Stimulated activated effector memory CD8-positive, alpha-beta T cell treated with anti-CD3 and anti-CD28 coated beads, Interleukin-12 subunit alpha, Interleukin-12 subunit beta, amount 100 ng/mL, for 72 hours (primary cell): Measurements from ENCODE around the gene PPP1R8.
A peak's percentile ranks its signal among the peaks of the same experiment; 100 is the strongest.
"Not testable (repeated sequence)": the region's sequence is repeated elsewhere in the genome, so short reads cannot be mapped to it uniquely, and the experiment has no call there.

Source experiments
- ATAC-seq: fragments of 150-1000 bp; cut with Tn5 transposase; 2 replicates; pipeline ENCODE4 v1.10.0; 2021
- DNase-seq, 2 donors: peaks; one replicate each; pipeline ENCODE4 v3.0.0; 2021 to 2022; ENCODE audit warnings: low spot score in 2 of 2
- H3K27ac Mint-ChIP-seq: one replicate; pipeline ENCODE4 v1.8.0; 2022; ENCODE audit warnings: mild to moderate bottlenecking, mixed read lengths
- H3K36me3 Mint-ChIP-seq: one replicate; pipeline ENCODE4 v1.8.0; 2022; ENCODE audit warnings: mild to moderate bottlenecking, mixed read lengths
- H3K4me1 Mint-ChIP-seq: one replicate; pipeline ENCODE4 v1.8.0; 2022; ENCODE audit warnings: mixed read lengths
- H3K4me3 Mint-ChIP-seq: one replicate; pipeline ENCODE4 v1.8.0; 2022; ENCODE audit warnings: mild to moderate bottlenecking, mixed read lengths
- H3K9me3 Mint-ChIP-seq: one replicate; pipeline ENCODE4 v1.8.0; 2022; ENCODE audit warnings: mixed read lengths

Gene PPP1R8

GRCh38 chr1:27830621-27831440 is at the start of gene PPP1R8:
Gene PPP1R8 (plus strand): TSS chr1:27830782. CDS start chr1:27830836, 54 bp downstream.
- Mint-ChIP-seq H3K27ac (peak within 1 kb of the TSS; percentile 98), H3K4me3 (peak within 1 kb of the TSS; percentile 96), H3K9me3 (no peaks in the 10 kb centered on the region), H3K4me1 (peaks cover 23% of the 10 kb centered on the region), H3K36me3 (peaks cover 51% of the 10 kb centered on the region)
- peak; percentile 73 to 91 for DNase-seq
- ATAC-seq = peak; percentile 98

- ATAC-seq = no peak
- Mint-ChIP-seq H3K4me1 (peaks cover 34% of the 10 kb centered on the region), H3K4me3 (no peak overlapping the region), H3K36me3 (peaks cover 19% of the 10 kb centered on the region), H3K9me3 (no peaks in the 10 kb centered on the region), H3K27ac (no peak overlapping the region)
- no peak for DNase-seq
Measured at GRCh38 chr1:27782950-27783349, 47.6 kb upstream of the PPP1R8 start.

GRCh38 chr1:27784700-27785099 is 45.9 kb upstream of the PPP1R8 start:
- peaks cover 26% of the 10 kb centered on the region for H3K4me1 Mint-ChIP-seq

DNA sequence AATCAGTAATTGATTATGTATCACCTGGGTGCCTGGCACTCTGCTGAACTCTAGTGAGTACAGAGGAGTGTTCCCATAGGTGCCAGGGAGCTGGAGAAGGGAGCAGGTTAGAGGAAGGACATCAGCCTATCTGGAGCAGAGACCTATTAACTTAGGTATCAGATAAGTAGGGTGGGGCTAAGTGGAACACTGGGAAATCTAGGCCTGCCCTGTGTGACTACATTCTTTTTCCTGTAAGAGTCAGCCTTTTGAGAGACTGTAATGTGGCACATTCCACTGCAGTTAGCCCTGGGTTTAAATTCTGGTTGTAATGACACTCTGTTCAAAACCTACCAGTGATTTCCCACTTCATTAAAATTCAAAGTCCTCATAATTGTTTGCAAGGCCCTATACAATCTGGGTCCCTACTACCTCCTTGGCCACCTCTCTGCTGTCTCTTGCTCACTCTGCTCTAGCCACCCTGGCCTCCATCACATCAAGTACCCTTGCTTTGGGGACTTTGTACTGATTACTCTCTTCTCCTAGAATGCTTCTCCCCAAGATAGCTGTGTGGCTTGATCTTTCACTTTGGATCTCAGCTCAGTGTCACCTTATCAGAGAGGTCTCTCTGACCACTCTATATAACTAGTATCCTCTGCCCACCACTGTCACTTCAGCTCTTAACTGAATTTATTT is 44.7 kb upstream of the PPP1R8 start:
- Mint-ChIP-seq H3K27ac (peak overlapping the region; percentile 20), H3K36me3 (peaks cover 34% of the 10 kb centered on the region), H3K4me3 (no peak overlapping the region), H3K9me3 (no peaks in the 10 kb centered on the region), H3K4me1 (peaks cover 22% of the 10 kb centered on the region)
- ATAC-seq (no peak), DNase-seq (no peak)

More at GRCh38 chr1:27784700-27785099, 45.9 kb upstream of the PPP1R8 start:
- DNase-seq (no peak), ATAC-seq (no peak)
- Mint-ChIP-seq H3K27ac (peak overlapping the region; percentile 20), H3K4me3 (no peak overlapping the region), H3K9me3 (no peaks in the 10 kb centered on the region), H3K36me3 (peaks cover 30% of the 10 kb centered on the region)

GRCh38 chr1:27787895-27788294 is 42.7 kb upstream of the PPP1R8 start:
- DNase-seq (no peak), ATAC-seq (no peak)
- H3K4me1 Mint-ChIP-seq = peaks cover 17% of the 10 kb centered on the region
- no peaks in the 10 kb centered on the region for H3K9me3 Mint-ChIP-seq
- H3K4me3 Mint-ChIP-seq = no peak overlapping the region
- H3K36me3 Mint-ChIP-seq = peaks cover 50% of the 10 kb centered on the region
- H3K27ac Mint-ChIP-seq = peak overlapping the region; percentile 27

DNA sequence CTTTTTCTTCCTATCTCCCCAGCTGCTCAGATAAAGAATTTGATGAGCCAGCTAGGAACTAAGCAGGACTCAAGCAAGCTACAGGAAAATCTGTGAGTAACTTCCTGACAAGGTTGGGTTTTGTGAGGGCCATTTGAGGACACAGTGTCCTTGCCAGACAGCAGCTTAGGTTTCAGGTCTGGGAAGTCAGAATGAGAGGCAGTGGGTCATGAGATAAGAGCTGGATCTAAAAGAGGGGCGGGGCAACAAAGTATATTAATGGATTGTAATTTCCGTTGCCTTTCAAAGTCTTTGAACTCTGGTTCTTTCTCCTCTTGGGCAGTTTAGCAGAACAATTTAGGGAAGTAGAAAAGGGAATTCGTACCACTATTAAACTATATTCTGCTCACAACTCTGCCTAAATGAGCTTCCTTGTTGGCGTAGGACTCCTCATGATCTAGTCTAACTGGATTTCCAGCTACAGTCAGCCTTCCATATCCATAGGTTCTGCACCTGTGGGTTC is 41.0 kb upstream of the PPP1R8 start:
- ATAC-seq (no peak), DNase-seq (peak in 1 of 2 donors; percentile 23)
- Mint-ChIP-seq H3K36me3 (peaks cover 67% of the 10 kb centered on the region), H3K27ac (no peak overlapping the region), H3K4me3 (no peak overlapping the region), H3K9me3 (no peaks in the 10 kb centered on the region), H3K4me1 (peaks cover 17% of the 10 kb centered on the region)

GRCh38 chr1:27790270-27790669 is 40.3 kb upstream of the PPP1R8 start:
- not testable (repeated sequence) for H3K4me3 Mint-ChIP-seq, ATAC-seq, H3K9me3 Mint-ChIP-seq, H3K27ac Mint-ChIP-seq
- Mint-ChIP-seq H3K4me1 (peaks cover 14% of the 10 kb centered on the region), H3K36me3 (peaks cover 74% of the 10 kb centered on the region)
- peak in 1 of 2 donors; percentile 26 for DNase-seq

- peak overlapping the region; percentile 78 for H3K27ac Mint-ChIP-seq
- no peaks in the 10 kb centered on the region for H3K9me3 Mint-ChIP-seq
- DNase-seq (no peak), ATAC-seq (peak; percentile 51)
- H3K4me1 Mint-ChIP-seq = peaks cover 16% of the 10 kb centered on the region
- peaks cover 97% of the 10 kb centered on the region for H3K36me3 Mint-ChIP-seq
- H3K4me3 Mint-ChIP-seq = no peak overlapping the region
Measured at GRCh38 chr1:27795601-27796000, 35.0 kb upstream of the PPP1R8 start.

GRCh38 chr1:27804791-27805190 is 25.8 kb upstream of the PPP1R8 start:
- DNase-seq = peak in 1 of 2 donors; percentile 45
- Mint-ChIP-seq H3K4me1 (peaks cover 5% of the 10 kb centered on the region), H3K9me3 (no peaks in the 10 kb centered on the region), H3K4me3 (no peak overlapping the region), H3K36me3 (peaks cover 89% of the 10 kb centered on the region), H3K27ac (peak overlapping the region; percentile 45)
- ATAC-seq = peak; percentile 87

DNA sequence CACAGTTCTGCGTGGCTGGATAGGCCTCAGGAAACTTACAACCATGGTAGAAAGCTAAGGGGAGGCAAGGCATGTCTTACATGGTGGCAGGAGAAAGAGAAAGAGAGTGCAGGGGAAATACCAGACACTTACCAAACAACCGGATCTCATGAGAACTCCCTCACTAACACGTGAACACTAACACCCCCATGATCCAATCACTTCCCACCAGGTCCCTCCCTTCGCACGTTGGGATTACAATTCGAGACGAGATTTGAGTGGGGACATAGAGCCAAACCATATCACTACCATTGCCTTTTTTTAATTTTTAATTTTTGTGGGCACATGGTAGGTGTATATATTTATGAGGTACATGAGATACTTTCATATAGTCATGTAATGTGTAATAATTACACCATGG is 23.8 kb upstream of the PPP1R8 start:
- ATAC-seq = no peak
- Mint-ChIP-seq H3K4me1 (peaks cover 8% of the 10 kb centered on the region), H3K9me3 (no peaks in the 10 kb centered on the region), H3K4me3 (no peak overlapping the region), H3K36me3 (peaks cover 85% of the 10 kb centered on the region), H3K27ac (no peak overlapping the region)
- DNase-seq = peak in 1 of 2 donors; percentile 17

DNA sequence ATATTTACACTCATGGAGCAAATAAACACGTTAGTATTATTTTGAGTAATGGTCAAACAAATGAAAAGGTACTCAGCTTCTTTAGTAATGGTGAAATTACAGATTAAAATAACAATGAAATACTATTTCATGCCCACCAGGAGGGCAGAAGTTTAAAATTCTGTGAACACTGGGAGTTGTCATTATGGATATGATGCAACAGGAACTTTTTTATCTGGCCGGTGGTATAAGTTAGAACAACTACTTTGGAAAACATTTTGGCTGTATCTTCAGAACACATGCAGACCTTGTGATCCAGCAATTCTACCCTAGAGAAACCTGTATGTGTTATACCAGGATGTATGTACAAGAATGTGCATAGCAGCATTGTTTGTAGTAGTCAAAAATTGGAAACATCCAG is 23.2 kb upstream of the PPP1R8 start:
- H3K9me3 Mint-ChIP-seq = no peaks in the 10 kb centered on the region
- peaks cover 13% of the 10 kb centered on the region for H3K4me1 Mint-ChIP-seq
- ATAC-seq (no peak), DNase-seq (peak in 1 of 2 donors; percentile 12)
- no peak overlapping the region for H3K4me3 Mint-ChIP-seq
- H3K27ac Mint-ChIP-seq = peak overlapping the region; percentile 38
- peaks cover 85% of the 10 kb centered on the region for H3K36me3 Mint-ChIP-seq

- Mint-ChIP-seq H3K36me3 (peaks cover 85% of the 10 kb centered on the region), H3K27ac (peak overlapping the region; percentile 38), H3K4me1 (peaks cover 13% of the 10 kb centered on the region)
Measured at GRCh38 chr1:27808131-27808530, 22.5 kb upstream of the PPP1R8 start.

DNA sequence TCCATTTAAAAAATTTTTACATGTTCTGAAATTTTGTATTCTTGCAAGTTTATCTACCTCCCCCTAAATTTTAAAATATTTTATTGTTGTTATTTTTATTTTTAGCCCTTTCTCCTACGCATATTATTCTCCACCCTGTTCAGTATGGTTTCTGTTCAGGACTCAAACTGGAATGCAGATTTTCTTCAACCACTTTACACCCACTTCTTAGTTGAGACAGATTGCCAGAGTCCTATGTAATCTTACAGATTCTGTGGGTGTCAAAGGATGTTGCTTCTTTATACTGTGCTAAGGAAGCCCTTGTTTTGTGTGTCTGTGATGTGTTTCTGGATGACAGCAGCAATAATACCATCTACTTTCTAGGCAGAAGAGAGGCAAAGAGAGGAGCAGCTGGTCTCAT is 20.7 kb upstream of the PPP1R8 start:
- H3K9me3 Mint-ChIP-seq = no peaks in the 10 kb centered on the region
- H3K36me3 Mint-ChIP-seq = peaks cover 85% of the 10 kb centered on the region
- H3K4me3 Mint-ChIP-seq = no peak overlapping the region
- peaks cover 10% of the 10 kb centered on the region for H3K4me1 Mint-ChIP-seq
- ATAC-seq (no peak), DNase-seq (no peak)
- H3K27ac Mint-ChIP-seq = no peak overlapping the region

More at GRCh38 chr1:27808131-27808530, 22.5 kb upstream of the PPP1R8 start:
- not testable (repeated sequence) for H3K9me3 Mint-ChIP-seq, DNase-seq, H3K4me3 Mint-ChIP-seq, ATAC-seq

GRCh38 chr1:27811741-27812500 is 18.7 kb upstream of the PPP1R8 start:
- no peak overlapping the region for H3K4me3 Mint-ChIP-seq
- ATAC-seq = peak; percentile 68

More at GRCh38 chr1:27811741-27812500, 18.7 kb upstream of the PPP1R8 start:
- DNase-seq = peak in 1 of 2 donors; percentile 48
- peaks cover 79% of the 10 kb centered on the region for H3K36me3 Mint-ChIP-seq
- H3K27ac Mint-ChIP-seq = peak overlapping the region; percentile 36
- H3K9me3 Mint-ChIP-seq = no peaks in the 10 kb centered on the region
- H3K4me1 Mint-ChIP-seq = peaks cover 8% of the 10 kb centered on the region
